Activated gamma-delta T cell treated with anti-CD3 and anti-CD28 coated beads, Interleukin-2, amount 50 U/mL, for 16 hours (primary cell): ENCODE results near the gene RAB44.
"Not testable (repeated sequence)": the region's sequence is repeated elsewhere in the genome, so short reads cannot be mapped to it uniquely, and the experiment has no call there.

Experiments
- DNase-seq: peaks from one replicate; pipeline ENCODE4 v3.0.0-alpha.2; 2020; ENCODE audit warnings: low read depth

Gene RAB44

DNA sequence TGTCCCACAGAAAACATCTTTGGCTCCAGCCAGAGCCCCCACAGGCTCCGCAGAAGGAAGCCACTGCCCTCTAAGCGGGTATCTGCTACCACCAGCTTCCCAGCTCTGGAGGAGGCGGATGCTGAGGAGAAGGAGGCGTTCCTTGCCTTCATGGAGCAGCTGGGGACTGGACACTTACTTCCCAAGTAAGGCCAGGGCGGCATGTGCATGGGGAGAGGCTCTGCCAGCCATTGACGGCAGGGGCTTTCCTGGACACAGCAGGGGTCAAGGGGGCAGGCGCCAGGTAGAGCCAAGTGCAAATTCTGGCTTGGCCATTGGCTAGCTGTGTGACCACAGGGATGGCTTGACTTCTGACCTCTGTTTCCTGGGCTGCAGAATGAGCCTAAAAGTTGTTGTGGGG lies 17.8 kb downstream of the RAB44 start:
- no peak for DNase-seq

GRCh38 chr6:36716476-36717093 lies 19.0 kb downstream of the RAB44 start:
- no peak for DNase-seq

GRCh38 chr6:36717231-36717825 lies 19.7 kb downstream of the RAB44 start:
- DNase-seq = no peak

- DNase-seq = no peak
These were observed 20.4 kb downstream of the RAB44 start for GRCh38 chr6:36717871-36718540.

GRCh38 chr6:36718560-36718959 lies 20.9 kb downstream of the RAB44 start:
- DNase-seq = no peak

- DNase-seq = no peak
These were observed 21.5 kb downstream of the RAB44 start for GRCh38 chr6:36719126-36719525.

DNA sequence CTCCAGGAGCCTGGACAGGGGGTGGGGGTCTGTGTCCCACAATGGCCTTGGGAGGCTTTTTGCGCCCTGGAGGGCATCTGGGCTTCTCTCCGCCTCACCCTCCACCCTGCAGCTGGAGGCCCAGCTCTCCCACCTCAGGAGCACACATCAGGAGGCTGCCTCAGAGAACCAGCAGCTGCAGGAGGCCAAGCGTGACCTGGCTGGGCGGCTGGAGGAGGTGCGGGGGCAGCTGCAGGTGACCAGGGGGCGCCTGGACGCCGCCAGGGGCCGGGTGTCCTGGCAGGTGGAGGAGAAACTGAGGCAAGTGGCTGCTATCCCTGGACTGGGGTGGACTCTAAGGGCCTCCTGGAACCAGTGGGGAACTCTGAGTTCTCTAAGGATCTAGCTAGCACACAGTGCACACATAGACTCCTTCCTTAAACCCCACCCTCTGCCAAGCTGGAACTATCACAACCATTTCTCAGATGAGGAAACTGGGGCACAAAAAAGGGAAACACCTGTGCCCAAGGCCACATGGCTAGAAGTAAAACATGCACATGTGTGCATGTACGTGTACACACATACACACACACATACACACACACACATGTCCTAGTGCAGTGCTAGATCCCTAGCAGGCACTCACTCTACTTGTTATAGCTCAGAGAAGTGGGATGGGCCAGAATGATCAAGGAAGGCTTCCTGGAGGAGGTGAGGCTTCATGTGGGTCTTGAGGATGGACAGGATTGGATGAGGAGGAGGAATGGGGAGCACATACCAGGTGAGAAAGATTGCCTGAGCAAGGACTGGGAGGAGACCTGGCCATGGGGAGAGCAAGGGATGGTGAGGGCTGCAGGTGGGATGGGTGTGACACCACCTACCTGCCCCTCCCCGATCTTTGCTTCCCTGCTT lies 22.9 kb downstream of the RAB44 start:
- DNase-seq = no peak

DNA sequence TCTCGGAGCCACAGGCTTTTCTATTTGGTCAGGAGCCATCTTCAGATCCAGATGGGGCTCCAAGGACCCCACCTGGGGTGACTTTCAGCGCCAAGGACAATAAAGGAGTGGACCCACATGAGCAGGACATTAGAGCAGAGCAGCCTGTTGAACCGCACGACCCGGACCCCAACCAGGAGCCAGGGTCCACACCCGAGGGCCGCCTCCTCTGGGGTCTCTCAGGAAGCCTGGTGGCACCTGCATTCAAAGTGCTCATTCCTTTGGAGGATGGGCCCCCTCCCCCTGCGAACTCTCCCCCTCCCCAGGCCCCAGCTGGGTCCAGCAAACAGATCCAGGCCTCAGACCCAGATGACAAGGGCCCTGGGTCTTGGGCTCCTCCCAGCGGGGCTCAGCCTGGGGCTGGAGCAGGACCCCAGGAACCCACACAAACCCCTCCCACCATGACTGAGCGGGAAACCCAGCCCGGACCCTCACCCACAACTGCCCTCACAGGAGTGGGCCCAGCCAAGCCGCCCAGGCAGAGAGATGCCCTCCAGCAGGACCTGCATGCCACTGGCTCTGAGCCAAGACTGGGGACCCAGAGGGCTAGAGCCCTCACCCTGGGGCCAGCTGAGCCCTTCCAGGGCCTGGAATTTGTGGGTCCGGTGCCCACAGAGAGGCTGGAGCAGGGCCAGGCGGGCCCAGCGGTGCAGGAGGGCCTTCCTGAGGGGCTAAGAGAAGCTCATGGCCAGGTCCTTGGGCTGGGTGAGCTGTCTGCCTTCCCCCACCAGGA lies 23.9 kb downstream of the RAB44 start:
- no peak for DNase-seq

- no peak for DNase-seq
These were observed 24.7 kb downstream of the RAB44 start for GRCh38 chr6:36722365-36722764.

DNA sequence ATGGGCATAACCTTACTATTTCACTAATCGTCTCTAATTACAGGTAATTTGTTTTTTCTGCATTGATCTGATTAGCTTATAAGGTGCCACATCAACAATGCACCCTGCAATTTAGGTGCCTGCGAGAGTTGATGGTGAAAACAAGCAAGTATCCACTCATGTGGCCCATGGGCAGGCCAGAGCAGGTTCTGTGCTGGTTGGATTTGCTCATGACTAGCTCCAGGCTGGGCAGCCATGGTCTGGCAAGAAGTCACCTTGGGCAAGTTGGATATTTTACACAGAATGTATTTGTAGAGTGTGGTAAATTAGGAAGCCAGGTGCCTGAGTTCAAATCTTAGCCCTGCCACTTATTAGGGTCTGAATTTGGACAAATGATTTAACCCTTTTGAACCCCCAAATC lies 25.3 kb downstream of the RAB44 start:
- DNase-seq = no peak

DNA sequence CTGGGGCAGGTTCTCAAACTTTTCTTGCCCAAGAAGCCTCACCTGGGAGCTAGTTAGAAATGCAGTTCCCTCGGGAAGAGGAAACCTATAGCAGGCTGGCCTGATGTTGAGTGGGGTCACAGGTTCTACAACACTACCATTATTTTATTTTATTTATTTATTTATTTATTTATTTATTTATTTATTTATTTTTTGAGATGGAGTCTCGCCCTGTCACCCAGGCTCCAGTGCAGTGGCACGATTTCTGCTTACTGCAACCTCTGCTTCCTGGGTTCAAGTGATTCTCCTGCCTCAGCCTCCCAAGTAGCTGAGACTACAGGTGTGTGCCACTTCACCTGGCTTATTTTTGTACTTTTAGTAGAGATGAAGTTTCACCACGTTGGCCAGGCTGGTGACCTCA lies 26.4 kb downstream of the RAB44 start:
- DNase-seq = not testable (repeated sequence)

- DNase-seq = no peak
These were observed 27.1 kb downstream of the RAB44 start for GRCh38 chr6:36724514-36725390.

- no peak for DNase-seq
These were observed 28.0 kb downstream of the RAB44 start for GRCh38 chr6:36725581-36725980.

- DNase-seq = no peak
These were observed 29.9 kb downstream of the RAB44 start for GRCh38 chr6:36727505-36728021.

DNA sequence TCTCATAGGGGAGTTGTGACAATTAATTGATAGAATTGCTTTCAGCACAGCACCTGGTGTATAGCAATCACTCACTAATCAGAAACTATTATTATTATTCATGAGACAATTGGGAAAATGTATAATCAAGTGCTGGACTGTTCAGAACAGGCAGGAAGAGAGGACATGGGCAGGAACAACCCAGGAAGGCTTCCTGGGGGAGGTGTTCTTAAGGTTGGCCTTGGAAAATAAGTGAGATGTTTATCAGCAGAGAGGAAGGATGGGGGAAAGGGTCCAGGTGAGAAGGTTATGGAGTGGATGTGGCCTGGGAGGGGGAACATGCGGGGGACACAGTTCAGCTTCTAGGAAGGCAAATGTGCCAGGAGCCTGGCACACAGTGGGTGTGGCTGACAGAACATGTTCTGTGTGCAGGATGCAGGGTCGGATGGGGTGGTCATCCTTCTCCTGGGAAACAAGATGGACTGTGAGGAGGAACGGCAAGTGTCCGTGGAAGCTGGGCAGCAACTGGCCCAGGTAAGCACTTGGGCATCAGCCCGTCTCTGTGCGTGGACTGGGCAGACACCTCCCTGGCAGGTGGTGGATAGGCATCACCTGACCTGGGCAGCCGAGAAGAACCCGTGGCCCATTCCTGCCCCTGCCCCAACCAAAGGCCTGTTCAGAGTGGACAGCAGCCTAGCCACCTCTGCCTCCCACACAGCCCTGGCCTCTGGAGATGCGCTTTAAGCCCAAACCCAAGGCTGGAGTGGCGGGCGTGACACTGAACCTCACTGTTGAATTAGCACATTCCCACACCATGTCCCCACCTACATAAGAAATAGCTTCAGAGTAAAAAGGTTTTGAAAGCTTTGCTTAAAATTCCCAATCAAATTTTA lies 30.9 kb downstream of the RAB44 start:
- no peak for DNase-seq

GRCh38 chr6:36729161-36729524 lies 31.5 kb downstream of the RAB44 start:
- DNase-seq = no peak

DNA sequence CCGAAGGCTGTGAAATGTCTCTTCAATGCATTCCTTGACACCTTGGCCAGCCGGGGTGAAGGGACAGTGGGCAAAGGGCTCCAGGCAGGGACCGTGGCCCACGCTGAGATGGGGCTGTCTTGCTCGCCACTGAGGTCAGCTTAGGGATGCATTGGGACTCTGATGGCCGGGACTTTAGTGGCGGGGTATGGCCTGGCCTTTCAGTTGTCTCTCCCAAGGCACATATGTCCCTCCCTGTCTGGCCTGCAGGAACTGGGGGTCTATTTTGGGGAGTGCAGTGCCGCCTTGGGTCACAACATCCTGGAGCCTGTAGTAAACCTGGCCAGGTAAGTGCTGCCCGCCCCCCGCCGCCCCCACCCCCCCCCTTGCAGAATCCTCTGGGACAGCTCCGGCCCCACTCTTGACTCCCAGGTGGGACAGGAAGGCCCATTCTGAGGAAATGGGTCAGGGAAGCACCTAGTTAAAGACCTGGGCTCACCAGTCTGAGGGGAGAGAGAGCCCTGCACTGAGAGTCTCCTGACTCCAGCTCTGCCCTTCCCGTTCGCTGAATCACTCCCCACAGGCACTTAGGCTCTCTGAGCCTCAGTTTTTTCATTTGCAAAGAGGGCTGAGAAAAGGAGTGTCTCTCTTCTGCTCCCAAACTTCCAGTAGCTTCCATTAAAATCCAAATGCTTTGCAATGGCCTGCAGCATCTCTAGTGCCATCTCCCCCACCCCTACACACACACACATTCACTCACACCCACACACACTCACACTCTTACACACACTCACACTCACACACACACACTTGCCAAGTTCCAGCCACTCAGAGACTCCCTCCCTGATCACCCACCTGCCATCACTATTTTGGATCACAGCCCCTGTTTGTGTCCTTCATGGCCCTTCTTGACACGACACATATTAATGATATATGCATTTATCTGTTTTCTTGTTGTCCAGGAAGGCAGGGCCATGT lies 33.1 kb downstream of the RAB44 start:
- DNase-seq = no peak

- no peak for DNase-seq
These were observed 34.1 kb downstream of the RAB44 start for GRCh38 chr6:36731622-36732310.
